ENCODE results near the gene COG4. TPM values are rescaled to one million over a fixed set of nuclear protein-coding genes. Genes with fewer than 3 reads are reported as not detected.
"Not testable (repeated sequence)": the region's sequence is repeated elsewhere in the genome, so short reads cannot be mapped to it uniquely, and the experiment has no call there.

Gene COG4
- total RNA-seq, 1 donor from 2014 or later, result 45.3 TPM

- H3K4me3 ChIP-seq (ENCODE audit: low read depth, low read length), result no peak overlapping the region
- FAIRE-seq, result no peak
Measured at GRCh38 chr16:70540994-70541393, 17.6 kb upstream of the COG4 start.

GRCh38 chr16:70534971-70535370 is 11.6 kb upstream of the COG4 start:
- FAIRE-seq, result no peak
- peaks cover 24% of the 10 kb centered on the region for H3K36me3 ChIP-seq (ENCODE audit: control insufficient read depth, insufficient read depth, low read length)
- DNase-seq (ENCODE audit: low read depth), result no peak
- TF ChIP-seq, protein P1, sequence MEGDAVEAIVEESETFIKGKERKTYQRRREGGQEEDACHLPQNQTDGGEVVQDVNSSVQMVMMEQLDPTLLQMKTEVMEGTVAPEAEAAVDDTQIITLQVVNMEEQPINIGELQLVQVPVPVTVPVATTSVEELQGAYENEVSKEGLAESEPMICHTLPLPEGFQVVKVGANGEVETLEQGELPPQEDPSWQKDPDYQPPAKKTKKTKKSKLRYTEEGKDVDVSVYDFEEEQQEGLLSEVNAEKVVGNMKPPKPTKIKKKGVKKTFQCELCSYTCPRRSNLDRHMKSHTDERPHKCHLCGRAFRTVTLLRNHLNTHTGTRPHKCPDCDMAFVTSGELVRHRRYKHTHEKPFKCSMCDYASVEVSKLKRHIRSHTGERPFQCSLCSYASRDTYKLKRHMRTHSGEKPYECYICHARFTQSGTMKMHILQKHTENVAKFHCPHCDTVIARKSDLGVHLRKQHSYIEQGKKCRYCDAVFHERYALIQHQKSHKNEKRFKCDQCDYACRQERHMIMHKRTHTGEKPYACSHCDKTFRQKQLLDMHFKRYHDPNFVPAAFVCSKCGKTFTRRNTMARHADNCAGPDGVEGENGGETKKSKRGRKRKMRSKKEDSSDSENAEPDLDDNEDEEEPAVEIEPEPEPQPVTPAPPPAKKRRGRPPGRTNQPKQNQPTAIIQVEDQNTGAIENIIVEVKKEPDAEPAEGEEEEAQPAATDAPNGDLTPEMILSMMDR (IDR thresholded peaks at IDR 0.05; ENCODE audit: insufficient read depth, low read length, severe bottlenecking), result no peak
- no peaks in the 10 kb centered on the region for H3K27me3 ChIP-seq (ENCODE audit: control insufficient read depth, insufficient read depth, low read length)
- no peak overlapping the region for H3K4me3 ChIP-seq (ENCODE audit: low read depth, low read length)

More at GRCh38 chr16:70540994-70541393, 17.6 kb upstream of the COG4 start:
- TF ChIP-seq, protein P1 (IDR thresholded peaks at IDR 0.05; ENCODE audit: insufficient read depth, low read length, severe bottlenecking), result no peak
- Histone ChIP-seq H3K27me3 (ENCODE audit: control insufficient read depth, insufficient read depth, low read length) (no peaks in the 10 kb centered on the region), H3K36me3 (ENCODE audit: control insufficient read depth, insufficient read depth, low read length) (peaks cover 29% of the 10 kb centered on the region)
- DNase-seq (ENCODE audit: low read depth), result no peak

DNA sequence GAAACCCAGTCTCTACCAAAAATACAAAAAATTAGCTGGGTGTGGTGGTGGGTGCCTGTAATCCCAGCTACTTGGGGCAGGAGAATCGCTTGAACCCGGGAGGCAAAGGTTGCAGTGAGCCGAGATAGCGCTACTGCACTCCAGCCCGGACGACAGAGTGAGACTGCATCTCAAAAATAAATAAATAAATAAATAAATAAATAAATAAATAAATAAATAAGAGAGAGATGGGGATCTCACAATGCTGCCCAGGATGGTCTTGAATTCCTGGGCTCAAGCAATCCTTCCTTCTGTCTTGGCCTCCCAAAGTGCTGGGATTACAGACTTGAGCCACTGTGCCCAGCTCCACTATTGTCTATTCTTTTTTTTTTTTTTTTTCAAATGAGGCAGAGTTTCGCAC is 6.6 kb upstream of the COG4 start:
- not testable (repeated sequence) for H3K27me3 ChIP-seq (ENCODE audit: control insufficient read depth, insufficient read depth, low read length); H3K4me3 ChIP-seq (ENCODE audit: low read depth, low read length); DNase-seq (ENCODE audit: low read depth); FAIRE-seq
- peaks cover 18% of the 10 kb centered on the region for H3K36me3 ChIP-seq (ENCODE audit: control insufficient read depth, insufficient read depth, low read length)

DNA sequence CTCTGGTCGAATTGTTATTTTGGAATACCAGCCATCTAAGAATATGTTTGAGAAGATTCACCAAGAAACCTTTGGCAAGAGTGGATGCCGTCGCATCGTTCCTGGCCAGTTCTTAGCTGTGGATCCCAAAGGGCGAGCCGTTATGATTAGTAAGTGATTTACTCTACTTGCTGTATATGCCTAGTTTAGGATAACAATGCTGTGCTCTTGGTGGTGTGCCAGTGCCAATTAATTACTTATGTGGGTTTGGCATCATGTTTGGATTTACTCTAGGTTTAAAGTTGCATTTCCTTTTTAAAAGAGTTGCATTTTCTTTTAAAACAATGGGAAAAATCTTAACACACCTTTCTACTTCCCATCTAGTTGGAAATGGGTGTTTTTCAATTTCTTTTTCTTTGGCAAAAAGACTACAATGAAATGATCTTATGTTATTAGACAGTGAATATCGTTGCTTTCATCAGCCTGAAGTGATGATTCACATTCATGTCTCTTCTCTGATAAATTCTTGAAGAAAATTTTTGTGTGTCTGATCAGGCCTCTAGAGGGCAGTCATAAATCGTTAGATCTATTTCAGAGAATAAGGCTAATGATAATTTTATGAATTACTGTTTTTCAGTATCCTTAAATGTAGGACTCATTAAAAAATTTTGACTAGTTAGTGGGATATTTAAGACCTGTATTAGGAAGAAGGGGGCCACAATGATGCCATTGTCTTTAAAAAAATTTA is 5.9 kb upstream of the COG4 start:
- H3K4me3 ChIP-seq (ENCODE audit: low read depth, low read length), result no peak overlapping the region
- FAIRE-seq, result no peak
- TF ChIP-seq, protein P1 (IDR thresholded peaks at IDR 0.05; ENCODE audit: insufficient read depth, low read length, severe bottlenecking), result peak; percentile 25
- no peaks in the 10 kb centered on the region for H3K27me3 ChIP-seq (ENCODE audit: control insufficient read depth, insufficient read depth, low read length)
- H3K36me3 ChIP-seq (ENCODE audit: control insufficient read depth, insufficient read depth, low read length), result peaks cover 18% of the 10 kb centered on the region
- DNase-seq (ENCODE audit: low read depth), result peak; percentile 68

DNA sequence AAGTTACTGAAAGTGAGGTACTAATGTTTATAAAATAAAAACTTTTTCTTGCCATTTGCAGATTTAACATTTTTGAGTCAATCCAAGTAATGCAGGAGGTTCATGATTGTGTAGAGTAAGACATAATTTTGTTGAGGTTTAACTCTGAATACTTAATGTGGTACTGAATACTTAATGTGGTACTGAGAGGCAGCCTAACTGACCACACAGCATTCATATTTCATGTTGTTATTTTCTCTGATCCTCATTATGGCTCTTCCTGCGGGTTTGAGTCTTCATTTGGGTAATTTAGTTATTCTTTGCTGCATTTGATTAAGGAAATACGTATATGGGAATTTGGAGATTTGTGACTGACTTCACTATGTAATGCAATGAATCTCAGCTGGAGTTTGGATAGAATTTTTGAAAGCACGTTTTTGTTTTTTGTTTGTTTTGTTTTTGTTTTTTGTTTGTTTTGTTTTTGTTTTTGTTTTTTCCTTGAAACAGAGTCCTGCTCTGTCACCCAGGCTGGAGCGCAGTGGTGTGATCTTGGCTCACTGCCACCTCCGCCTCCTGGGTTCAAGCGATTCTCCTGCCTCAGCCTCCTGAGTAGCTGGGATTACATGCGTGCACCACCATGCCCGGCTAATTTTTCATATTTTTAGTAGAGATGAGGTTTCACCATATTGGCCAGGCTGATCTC is 4.1 kb upstream of the COG4 start:
- no peak for FAIRE-seq
- H3K27me3 ChIP-seq (ENCODE audit: control insufficient read depth, insufficient read depth, low read length), result no peaks in the 10 kb centered on the region
- TF ChIP-seq, protein P1 (IDR thresholded peaks at IDR 0.05; ENCODE audit: insufficient read depth, low read length, severe bottlenecking), result no peak
- no peak for DNase-seq (ENCODE audit: low read depth)
- peaks cover 16% of the 10 kb centered on the region for H3K36me3 ChIP-seq (ENCODE audit: control insufficient read depth, insufficient read depth, low read length)
- no peak overlapping the region for H3K4me3 ChIP-seq (ENCODE audit: low read depth, low read length)

DNA sequence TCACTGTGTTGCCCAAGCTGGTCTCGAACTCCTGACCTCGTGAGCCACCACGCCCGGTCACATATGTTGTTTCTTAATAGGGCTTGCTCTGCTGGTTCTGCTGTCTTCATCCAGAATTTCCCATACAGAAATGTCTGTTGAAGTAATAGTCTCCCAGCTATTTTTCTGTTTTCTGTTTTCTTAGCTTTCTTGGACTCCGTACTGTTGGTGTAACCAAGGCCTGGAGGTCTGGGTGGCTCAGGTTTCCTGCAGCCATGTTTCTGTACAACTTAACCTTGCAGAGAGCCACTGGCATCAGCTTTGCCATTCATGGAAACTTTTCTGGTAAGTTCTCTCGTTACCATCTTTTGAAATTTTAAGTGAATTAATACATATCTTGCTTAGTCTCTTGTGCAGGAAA is 3.0 kb upstream of the COG4 start:
- H3K36me3 ChIP-seq (ENCODE audit: control insufficient read depth, insufficient read depth, low read length), result peaks cover 11% of the 10 kb centered on the region
- no peak overlapping the region for H3K4me3 ChIP-seq (ENCODE audit: low read depth, low read length)
- no peak for DNase-seq (ENCODE audit: low read depth)
- no peak for FAIRE-seq
- TF ChIP-seq, protein P1 (IDR thresholded peaks at IDR 0.05; ENCODE audit: insufficient read depth, low read length, severe bottlenecking), result no peak
- no peaks in the 10 kb centered on the region for H3K27me3 ChIP-seq (ENCODE audit: control insufficient read depth, insufficient read depth, low read length)

DNA sequence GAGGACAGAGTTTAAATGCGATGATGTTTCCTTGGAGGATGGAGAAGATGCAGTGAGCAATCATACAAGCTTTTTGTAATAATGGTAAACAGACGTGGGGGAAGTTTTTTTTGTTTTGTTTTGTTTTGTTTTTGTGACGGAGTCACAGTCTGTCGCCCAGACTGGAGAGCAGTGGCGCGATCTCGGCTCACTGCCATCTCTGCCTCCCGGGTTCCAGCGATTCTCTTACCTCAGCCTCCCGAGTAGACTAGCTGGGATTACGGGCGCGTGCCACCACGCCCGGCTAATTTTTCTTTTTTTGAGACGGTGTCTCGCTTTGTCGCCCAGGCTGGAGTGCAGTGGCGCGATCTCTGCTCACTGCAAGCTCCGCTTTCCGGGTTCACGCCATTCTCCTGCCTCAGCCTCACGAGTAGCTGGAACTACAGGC is 1.1 kb upstream of the COG4 start:
- DNase-seq (ENCODE audit: low read depth); FAIRE-seq; H3K27me3 ChIP-seq (ENCODE audit: control insufficient read depth, insufficient read depth, low read length); H3K36me3 ChIP-seq (ENCODE audit: control insufficient read depth, insufficient read depth, low read length): not testable (repeated sequence)
- H3K4me3 ChIP-seq (ENCODE audit: low read depth, low read length), result peak overlapping the region; percentile 87
